ENCODE data around the gene C1orf141. TPM values are rescaled to one million over a fixed set of nuclear protein-coding genes. Genes with fewer than 3 reads are reported as not detected.

C1orf141 gene
- polyA plus RNA-seq: not detected

- H3K4me3 ChIP-seq (ENCODE audit: low read depth in 1 of 2, low read length in 2 of 2): no peak within 1 kb of the TSS
- H3K27ac ChIP-seq (ENCODE audit: low read depth in 2 of 2, low read length in 1 of 2): no peak within 1 kb of the TSS
- 22 to 29% methylated on average over 28 of the region's 28 CpGs for WGBS, 2 donors
These were observed at the start of gene C1orf141 for GRCh38 chr1:67134695-67135094. Gene C1orf141, minus strand, starts transcription at chr1:67134970. Its CDS starts 7,730 bp downstream, at chr1:67127240.

DNA sequence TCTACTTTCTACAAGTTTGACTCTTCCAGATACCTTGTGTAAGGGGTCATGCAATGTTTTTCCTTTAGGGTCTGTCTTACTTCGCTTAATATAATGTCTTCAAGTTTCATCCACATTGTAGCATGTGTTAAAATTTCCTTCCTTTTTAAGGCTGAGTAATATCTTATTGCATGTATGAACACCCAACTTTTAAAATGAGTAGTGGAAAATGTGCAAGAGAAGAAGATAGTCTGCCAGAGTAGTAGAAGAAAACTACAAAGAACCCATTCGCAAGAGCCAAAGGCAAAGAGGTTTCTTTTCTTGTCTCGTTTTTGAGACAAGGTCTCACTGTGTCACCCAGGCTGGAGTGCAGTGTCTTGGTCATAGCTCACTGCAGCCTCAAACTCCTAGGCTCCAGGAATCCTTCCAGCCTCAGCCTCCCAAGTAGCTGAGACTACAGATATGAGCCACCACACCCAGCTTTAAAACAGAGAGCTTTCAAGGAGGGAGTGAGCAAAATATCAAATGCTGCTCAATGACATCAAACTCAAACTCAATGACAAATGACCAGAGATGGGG, 40.8 kb upstream of the C1orf141 start:
- 81 to 83% methylated on average over 3 of the region's 3 CpGs for WGBS, 2 donors
- H3K27ac ChIP-seq (ENCODE audit: low read depth in 2 of 2, low read length in 1 of 2): no peak overlapping the region
- H3K9me3 ChIP-seq (ENCODE audit: control insufficient read depth in 2 of 2, insufficient read depth in 1 of 2, low read depth in 1 of 2, low read length in 1 of 2): no peaks in the 10 kb centered on the region
- no peaks in the 10 kb centered on the region for H3K4me1 ChIP-seq (ENCODE audit: control insufficient read depth in 2 of 2, insufficient read depth in 2 of 2, low read length in 1 of 2)
- H3K4me3 ChIP-seq (ENCODE audit: low read depth in 1 of 2, low read length in 2 of 2): no peak overlapping the region
- no peaks in the 10 kb centered on the region for H3K36me3 ChIP-seq (ENCODE audit: control insufficient read depth in 2 of 2, insufficient read depth in 2 of 2, low read length in 1 of 2)
- H3K27me3 ChIP-seq (ENCODE audit: control insufficient read depth in 1 of 2, insufficient read depth in 2 of 2, low read length in 2 of 2): no peaks in the 10 kb centered on the region

More at GRCh38 chr1:67134695-67135094, at the start of gene C1orf141:
- Histone ChIP-seq H3K4me1 (ENCODE audit: control insufficient read depth in 2 of 2, insufficient read depth in 2 of 2, low read length in 1 of 2) (no peaks in the 10 kb centered on the region), H3K27me3 (ENCODE audit: control insufficient read depth in 1 of 2, insufficient read depth in 2 of 2, low read length in 2 of 2) (no peaks in the 10 kb centered on the region), H3K9me3 (ENCODE audit: control insufficient read depth in 2 of 2, insufficient read depth in 1 of 2, low read depth in 1 of 2, low read length in 1 of 2) (no peaks in the 10 kb centered on the region), H3K36me3 (ENCODE audit: control insufficient read depth in 2 of 2, insufficient read depth in 2 of 2, low read length in 1 of 2) (no peaks in the 10 kb centered on the region)

DNA sequence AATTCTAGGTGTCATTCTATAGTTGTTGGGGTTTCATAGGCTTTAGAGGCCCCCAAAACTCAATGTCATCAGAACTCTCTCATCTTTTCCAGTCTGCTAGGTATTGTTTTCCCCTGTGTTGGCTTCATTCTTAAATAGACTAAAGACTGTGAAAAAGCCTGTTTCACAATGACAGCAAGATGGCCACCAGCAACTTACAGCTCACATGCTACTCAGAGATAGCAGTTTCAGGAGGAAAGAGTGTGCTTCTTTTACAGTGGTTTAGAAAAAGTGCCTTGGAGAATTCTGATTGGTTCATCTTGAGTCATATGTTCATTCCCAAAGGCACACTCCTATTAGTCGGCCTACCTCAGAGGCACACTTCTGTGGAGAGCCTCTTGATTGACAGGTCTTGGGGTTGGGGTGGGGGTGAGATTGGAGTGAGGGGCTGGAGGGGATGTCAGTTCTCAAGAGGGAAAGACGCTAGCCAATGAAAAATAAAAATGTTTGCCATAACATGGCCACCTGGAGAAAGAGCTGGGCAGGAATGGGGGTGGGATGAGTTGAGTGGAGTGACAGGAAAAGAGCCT, 40.0 kb upstream of the C1orf141 start:
- no peaks in the 10 kb centered on the region for H3K4me1 ChIP-seq (ENCODE audit: control insufficient read depth in 2 of 2, insufficient read depth in 2 of 2, low read length in 1 of 2)

DNA sequence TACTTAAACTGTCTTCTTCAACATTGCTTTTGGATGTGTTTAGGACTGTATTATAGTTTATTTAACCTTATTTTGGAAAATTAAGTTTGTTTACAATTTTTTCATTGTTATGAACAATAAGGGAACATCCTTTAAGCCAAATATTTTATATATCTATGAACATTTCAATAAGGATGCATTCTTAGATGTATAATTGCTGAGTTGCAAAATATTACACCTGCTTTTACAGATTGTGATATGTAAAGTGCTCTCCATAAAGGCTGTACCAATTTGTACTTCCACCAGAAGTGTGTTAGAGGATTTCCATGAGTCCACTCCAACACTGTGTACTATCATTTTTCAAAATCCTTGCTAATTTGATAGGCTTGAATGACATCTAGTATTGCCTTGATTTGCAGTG, 39.2 kb upstream of the C1orf141 start:
- H3K4me3 ChIP-seq (ENCODE audit: low read depth in 1 of 2, low read length in 2 of 2): no peak overlapping the region
- H3K36me3 ChIP-seq (ENCODE audit: control insufficient read depth in 2 of 2, insufficient read depth in 2 of 2, low read length in 1 of 2): no peaks in the 10 kb centered on the region
- no peaks in the 10 kb centered on the region for H3K27me3 ChIP-seq (ENCODE audit: control insufficient read depth in 1 of 2, insufficient read depth in 2 of 2, low read length in 2 of 2)
- no peak overlapping the region for H3K27ac ChIP-seq (ENCODE audit: low read depth in 2 of 2, low read length in 1 of 2)
- no peaks in the 10 kb centered on the region for H3K9me3 ChIP-seq (ENCODE audit: control insufficient read depth in 2 of 2, insufficient read depth in 1 of 2, low read depth in 1 of 2, low read length in 1 of 2)
- no peaks in the 10 kb centered on the region for H3K4me1 ChIP-seq (ENCODE audit: control insufficient read depth in 2 of 2, insufficient read depth in 2 of 2, low read length in 1 of 2)

More for the DNA sequence above, 40.0 kb upstream of the C1orf141 start:
- no peak overlapping the region for H3K27ac ChIP-seq (ENCODE audit: low read depth in 2 of 2, low read length in 1 of 2)
- WGBS, 2 donors: 85 to 88% methylated on average over 2 of the region's 2 CpGs
- no peaks in the 10 kb centered on the region for H3K36me3 ChIP-seq (ENCODE audit: control insufficient read depth in 2 of 2, insufficient read depth in 2 of 2, low read length in 1 of 2)
- H3K27me3 ChIP-seq (ENCODE audit: control insufficient read depth in 1 of 2, insufficient read depth in 2 of 2, low read length in 2 of 2): no peaks in the 10 kb centered on the region
- H3K9me3 ChIP-seq (ENCODE audit: control insufficient read depth in 2 of 2, insufficient read depth in 1 of 2, low read depth in 1 of 2, low read length in 1 of 2): no peaks in the 10 kb centered on the region
- no peak overlapping the region for H3K4me3 ChIP-seq (ENCODE audit: low read depth in 1 of 2, low read length in 2 of 2)

GRCh38 chr1:67171978-67172377, 37.2 kb upstream of the C1orf141 start:
- Histone ChIP-seq H3K36me3 (ENCODE audit: control insufficient read depth in 2 of 2, insufficient read depth in 2 of 2, low read length in 1 of 2) (no peaks in the 10 kb centered on the region), H3K4me3 (ENCODE audit: low read depth in 1 of 2, low read length in 2 of 2) (no peak overlapping the region), H3K9me3 (ENCODE audit: control insufficient read depth in 2 of 2, insufficient read depth in 1 of 2, low read depth in 1 of 2, low read length in 1 of 2) (no peaks in the 10 kb centered on the region), H3K27ac (ENCODE audit: low read depth in 2 of 2, low read length in 1 of 2) (no peak overlapping the region), H3K4me1 (ENCODE audit: control insufficient read depth in 2 of 2, insufficient read depth in 2 of 2, low read length in 1 of 2) (no peaks in the 10 kb centered on the region), H3K27me3 (ENCODE audit: control insufficient read depth in 1 of 2, insufficient read depth in 2 of 2, low read length in 2 of 2) (no peaks in the 10 kb centered on the region)
- WGBS, 2 donors: 38 to 54% methylated on average over 1 of the region's 1 CpG

- no peaks in the 10 kb centered on the region for H3K27me3 ChIP-seq (ENCODE audit: control insufficient read depth in 1 of 2, insufficient read depth in 2 of 2, low read length in 2 of 2)
- 76 to 84% methylated on average over 2 of the region's 2 CpGs for WGBS, 2 donors
- no peaks in the 10 kb centered on the region for H3K9me3 ChIP-seq (ENCODE audit: control insufficient read depth in 2 of 2, insufficient read depth in 1 of 2, low read depth in 1 of 2, low read length in 1 of 2)
- no peaks in the 10 kb centered on the region for H3K36me3 ChIP-seq (ENCODE audit: control insufficient read depth in 2 of 2, insufficient read depth in 2 of 2, low read length in 1 of 2)
- no peak overlapping the region for H3K27ac ChIP-seq (ENCODE audit: low read depth in 2 of 2, low read length in 1 of 2)
- H3K4me1 ChIP-seq (ENCODE audit: control insufficient read depth in 2 of 2, insufficient read depth in 2 of 2, low read length in 1 of 2): no peaks in the 10 kb centered on the region
- H3K4me3 ChIP-seq (ENCODE audit: low read depth in 1 of 2, low read length in 2 of 2): no peak overlapping the region
These were observed 36.8 kb upstream of the C1orf141 start for GRCh38 chr1:67171574-67171955.

DNA sequence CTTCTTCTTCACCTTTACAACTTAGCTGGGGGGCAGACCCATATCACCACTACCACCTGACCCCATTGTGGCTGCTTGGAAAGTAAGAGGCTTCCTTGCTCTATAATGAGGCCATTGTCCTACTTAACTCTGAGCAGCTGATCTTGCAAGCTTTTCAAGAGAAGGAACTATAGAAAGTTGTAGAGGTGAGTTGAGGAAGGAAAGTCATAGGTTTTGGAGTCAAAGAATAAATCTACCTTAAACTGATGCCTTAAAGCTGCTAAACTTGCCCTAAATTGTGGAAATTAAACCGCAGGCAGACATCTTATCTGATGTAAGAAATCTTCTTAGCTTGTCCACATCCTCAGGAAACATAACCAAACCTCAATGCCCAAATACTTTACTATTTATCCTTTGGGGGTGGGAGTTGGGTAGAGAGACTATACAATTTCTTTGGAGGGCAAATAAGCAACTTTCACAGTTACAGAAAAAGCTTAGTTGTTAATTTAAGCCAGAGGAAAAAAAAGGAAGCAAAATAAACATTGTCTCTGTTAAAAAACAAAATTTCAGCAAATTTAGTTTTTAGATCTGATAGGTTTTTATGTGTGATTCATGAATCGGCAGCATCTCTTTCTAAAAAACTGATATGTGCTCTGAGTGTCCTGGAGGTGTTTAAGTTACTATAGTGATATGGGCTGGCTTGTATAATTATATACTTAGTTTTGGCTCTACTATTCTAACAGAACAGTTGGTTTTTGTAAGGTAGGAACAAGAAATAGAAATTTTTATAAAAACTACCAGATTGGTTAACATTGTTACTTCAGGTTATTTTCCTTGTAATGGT, 36.2 kb upstream of the C1orf141 start:
- 66 to 76% methylated on average over 2 of the region's 2 CpGs for WGBS, 2 donors
- H3K4me1 ChIP-seq (ENCODE audit: control insufficient read depth in 2 of 2, insufficient read depth in 2 of 2, low read length in 1 of 2): no peaks in the 10 kb centered on the region

DNA sequence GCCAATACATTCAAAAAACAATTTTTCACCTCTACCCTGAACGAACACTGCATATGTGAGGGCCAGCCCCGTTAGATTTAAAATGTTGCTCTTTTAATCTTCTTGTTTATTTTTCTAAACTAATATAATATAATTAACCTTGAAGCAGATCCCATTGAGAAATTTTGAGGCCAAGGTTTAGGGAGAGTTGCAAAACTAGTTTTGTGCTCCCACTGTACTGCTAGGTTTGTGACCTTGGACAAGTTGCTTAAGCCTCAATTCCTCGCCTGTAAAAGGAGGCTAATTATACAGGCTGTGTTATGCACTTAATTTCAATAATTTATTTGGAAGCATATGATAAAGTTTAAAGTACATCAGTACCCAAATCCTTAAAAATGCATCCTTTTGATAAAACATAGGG, 35.2 kb upstream of the C1orf141 start:
- H3K4me3 ChIP-seq (ENCODE audit: low read depth in 1 of 2, low read length in 2 of 2): no peak overlapping the region
- no peaks in the 10 kb centered on the region for H3K27me3 ChIP-seq (ENCODE audit: control insufficient read depth in 1 of 2, insufficient read depth in 2 of 2, low read length in 2 of 2)
- no peaks in the 10 kb centered on the region for H3K36me3 ChIP-seq (ENCODE audit: control insufficient read depth in 2 of 2, insufficient read depth in 2 of 2, low read length in 1 of 2)
- no peaks in the 10 kb centered on the region for H3K4me1 ChIP-seq (ENCODE audit: control insufficient read depth in 2 of 2, insufficient read depth in 2 of 2, low read length in 1 of 2)
- H3K27ac ChIP-seq (ENCODE audit: low read depth in 2 of 2, low read length in 1 of 2): no peak overlapping the region
- 38 to 45% methylated on average over 3 of the region's 3 CpGs for WGBS, 2 donors
- H3K9me3 ChIP-seq (ENCODE audit: control insufficient read depth in 2 of 2, insufficient read depth in 1 of 2, low read depth in 1 of 2, low read length in 1 of 2): no peaks in the 10 kb centered on the region

More for the DNA sequence above, 36.2 kb upstream of the C1orf141 start:
- H3K36me3 ChIP-seq (ENCODE audit: control insufficient read depth in 2 of 2, insufficient read depth in 2 of 2, low read length in 1 of 2): no peaks in the 10 kb centered on the region
- no peak overlapping the region for H3K4me3 ChIP-seq (ENCODE audit: low read depth in 1 of 2, low read length in 2 of 2)
- no peak overlapping the region for H3K27ac ChIP-seq (ENCODE audit: low read depth in 2 of 2, low read length in 1 of 2)
- no peaks in the 10 kb centered on the region for H3K27me3 ChIP-seq (ENCODE audit: control insufficient read depth in 1 of 2, insufficient read depth in 2 of 2, low read length in 2 of 2)
- no peaks in the 10 kb centered on the region for H3K9me3 ChIP-seq (ENCODE audit: control insufficient read depth in 2 of 2, insufficient read depth in 1 of 2, low read depth in 1 of 2, low read length in 1 of 2)

DNA sequence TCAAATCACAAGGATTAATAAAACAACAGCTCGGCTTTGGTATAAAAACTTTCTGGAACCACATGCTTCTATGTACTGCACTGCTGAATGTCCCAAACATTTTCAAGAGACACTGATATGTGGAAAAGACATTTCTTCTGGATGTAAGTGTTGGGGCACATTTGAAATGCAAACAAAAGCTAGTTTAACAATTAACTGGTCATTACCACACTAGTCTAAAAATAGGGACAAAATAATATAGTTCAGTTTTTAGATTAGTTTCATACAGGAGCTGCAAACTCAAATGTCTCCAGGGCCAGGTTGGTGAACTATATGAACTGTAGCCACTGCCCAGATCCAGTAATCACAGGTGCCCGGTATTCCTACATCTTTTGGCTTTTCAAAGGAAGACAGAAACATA, 34.7 kb upstream of the C1orf141 start:
- Histone ChIP-seq H3K4me1 (ENCODE audit: control insufficient read depth in 2 of 2, insufficient read depth in 2 of 2, low read length in 1 of 2) (no peaks in the 10 kb centered on the region), H3K4me3 (ENCODE audit: low read depth in 1 of 2, low read length in 2 of 2) (no peak overlapping the region), H3K9me3 (ENCODE audit: control insufficient read depth in 2 of 2, insufficient read depth in 1 of 2, low read depth in 1 of 2, low read length in 1 of 2) (no peaks in the 10 kb centered on the region), H3K27me3 (ENCODE audit: control insufficient read depth in 1 of 2, insufficient read depth in 2 of 2, low read length in 2 of 2) (no peaks in the 10 kb centered on the region), H3K27ac (ENCODE audit: low read depth in 2 of 2, low read length in 1 of 2) (no peak overlapping the region), H3K36me3 (ENCODE audit: control insufficient read depth in 2 of 2, insufficient read depth in 2 of 2, low read length in 1 of 2) (no peaks in the 10 kb centered on the region)
- 65 to 67% methylated on average over 2 of the region's 2 CpGs for WGBS, 2 donors
